Mesendoderm (in vitro differentiated cells): ENCODE measurements around the gene TRABD2B.

ENCODE experiments used
- DNase-seq: peaks from one replicate; pipeline ENCODE4 v3.0.0; 2013
- H2AK5ac ChIP-seq: 2 replicates; pipeline ENCODE4 v1.6.1; 2013; ENCODE audit warnings: low read length, inconsistent platforms
- H2BK120ac ChIP-seq: 2 replicates; pipeline ENCODE4 v1.6.1; 2013; ENCODE audit warnings: low read depth, mild to moderate bottlenecking, low read length, moderate library complexity, mixed read lengths
- H2BK15ac ChIP-seq: replicated peaks from 2 replicates; pipeline ENCODE4 v1.6.1; 2013; ENCODE audit warnings: low read depth, mild to moderate bottlenecking, moderate library complexity
- H2BK5ac ChIP-seq: 2 replicates; pipeline ENCODE4 v1.6.1; 2013; ENCODE audit warnings: low read length, inconsistent platforms
- H3K18ac ChIP-seq: 2 replicates; pipeline ENCODE4 v1.6.1; 2013; ENCODE audit warnings: mild to moderate bottlenecking, low read length, mixed read lengths
- H3K23ac ChIP-seq: one replicate; pipeline ENCODE4 v1.6.1; 2013; ENCODE audit warnings: low read length
- H3K27ac ChIP-seq: 2 replicates; pipeline ENCODE4 v1.5.1; 2013; ENCODE audit warnings: low read depth, mild to moderate bottlenecking, inconsistent platforms, low read length, moderate library complexity
- H3K27me3 ChIP-seq: 2 replicates; pipeline ENCODE4 v1.6.1; 2013; ENCODE audit warnings: low read length, control low read depth, mild to moderate bottlenecking, inconsistent platforms; ENCODE audit not compliant: insufficient read depth, poor library complexity
- H3K36me3 ChIP-seq: 2 replicates; pipeline ENCODE4 v1.6.1; 2013; ENCODE audit warnings: low read length, inconsistent platforms; ENCODE audit not compliant: control insufficient read depth, insufficient read depth
- H3K4ac ChIP-seq: one replicate; pipeline ENCODE4 v1.6.1; 2013; ENCODE audit warnings: low read depth, mild to moderate bottlenecking, low read length, moderate library complexity
- H3K4me1 ChIP-seq: 2 replicates; pipeline ENCODE4 v1.6.1; 2013; ENCODE audit warnings: low read depth, low read length, inconsistent platforms; ENCODE audit not compliant: control insufficient read depth
- H3K4me2 ChIP-seq: 2 replicates; pipeline ENCODE4 v1.6.1; 2013; ENCODE audit warnings: low read length
- H3K4me3 ChIP-seq: 2 replicates; pipeline ENCODE4 v1.5.1; 2013; ENCODE audit warnings: mild to moderate bottlenecking, low read length
- H3K56ac ChIP-seq: one replicate; pipeline ENCODE4 v1.6.1; 2013; ENCODE audit warnings: low read length
- H3K79me1 ChIP-seq: 2 replicates; pipeline ENCODE4 v1.6.1; 2013; ENCODE audit warnings: low read length, inconsistent platforms
- H3K79me2 ChIP-seq: 2 replicates; pipeline ENCODE4 v1.6.1; 2013; ENCODE audit warnings: mild to moderate bottlenecking, low read length; ENCODE audit not compliant: control insufficient read depth, insufficient read depth
- H3K9ac ChIP-seq: 2 replicates; pipeline ENCODE4 v1.6.1; 2013; ENCODE audit warnings: low read length, inconsistent platforms
- H4K5ac ChIP-seq: one replicate; pipeline ENCODE4 v1.6.1; 2013; ENCODE audit warnings: low read length
- H4K8ac ChIP-seq: one replicate; pipeline ENCODE4 v1.6.1; 2013; ENCODE audit warnings: low read depth, mild to moderate bottlenecking, control low read depth, low read length, moderate library complexity
- WGBS: extraction: QIAGEN DNeasy Blood & Tissue Kit; methylation state at CpG from one replicate; pipeline ENCODE4 v1.1.7; 2013; ENCODE audit warnings: low lambda C conversion rate, missing lambda C conversion rate; ENCODE audit not compliant: insufficient coverage; ENCODE audit errors: extremely low coverage; 5-methylcytosine and 5-hydroxymethylcytosine counted together

Gene TRABD2B

GRCh38 chr1:48030696-48031365 is 33.6 kb upstream of the TRABD2B start:
- Histone ChIP-seq H3K79me1 (no peaks in the 10 kb centered on the region), H2AK5ac (no peak overlapping the region), H4K8ac (no peak overlapping the region), H3K79me2 (no peaks in the 10 kb centered on the region), H4K5ac (no peak overlapping the region), H2BK15ac (no peak overlapping the region), H3K4ac (no peak overlapping the region), H2BK5ac (no peak overlapping the region), H3K4me2 (no peak overlapping the region), H3K56ac (no peak overlapping the region), H3K9ac (no peak overlapping the region), H3K27me3 (no peaks in the 10 kb centered on the region), H3K18ac (no peak overlapping the region), H2BK120ac (no peak overlapping the region), H3K4me3 (no peak overlapping the region), H3K4me1 (peaks cover 7% of the 10 kb centered on the region), H3K23ac (no peak overlapping the region), H3K27ac (no peak overlapping the region), H3K36me3 (no peaks in the 10 kb centered on the region)
- DNase-seq, result no peak
- WGBS, result no CpG with 5 or more reads among the region's 4 CpGs

GRCh38 chr1:48030211-48030610 is 33.0 kb upstream of the TRABD2B start:
- WGBS, result no CpG with 5 or more reads among the region's 4 CpGs
- no peak overlapping the region for H3K56ac ChIP-seq
- H3K4me2 ChIP-seq, result no peak overlapping the region
- H4K5ac ChIP-seq, result no peak overlapping the region
- no peak overlapping the region for H2AK5ac ChIP-seq
- H4K8ac ChIP-seq, result no peak overlapping the region
- H3K79me1 ChIP-seq, result no peaks in the 10 kb centered on the region
- no peaks in the 10 kb centered on the region for H3K36me3 ChIP-seq
- peaks cover 13% of the 10 kb centered on the region for H3K4me1 ChIP-seq
- H2BK5ac ChIP-seq, result no peak overlapping the region
- no peaks in the 10 kb centered on the region for H3K79me2 ChIP-seq
- no peak overlapping the region for H2BK120ac ChIP-seq
- no peak for DNase-seq
- H3K18ac ChIP-seq, result no peak overlapping the region
- no peak overlapping the region for H2BK15ac ChIP-seq
- no peak overlapping the region for H3K27ac ChIP-seq
- H3K4ac ChIP-seq, result no peak overlapping the region
- no peak overlapping the region for H3K23ac ChIP-seq
- no peak overlapping the region for H3K9ac ChIP-seq
- H3K27me3 ChIP-seq, result no peaks in the 10 kb centered on the region
- H3K4me3 ChIP-seq, result no peak overlapping the region

GRCh38 chr1:48028218-48029069 is 31.3 kb upstream of the TRABD2B start:
- Histone ChIP-seq H3K23ac (no peak overlapping the region), H3K4me3 (no peak overlapping the region), H3K4me1 (peaks cover 23% of the 10 kb centered on the region), H3K36me3 (no peaks in the 10 kb centered on the region), H3K56ac (no peak overlapping the region), H4K5ac (no peak overlapping the region), H2AK5ac (peak overlapping the region; percentile 28), H2BK120ac (no peak overlapping the region), H3K27ac (no peak overlapping the region), H3K18ac (no peak overlapping the region), H3K4ac (no peak overlapping the region), H3K4me2 (no peak overlapping the region), H3K27me3 (no peaks in the 10 kb centered on the region), H2BK15ac (no peak overlapping the region), H3K79me2 (no peaks in the 10 kb centered on the region), H3K79me1 (no peaks in the 10 kb centered on the region), H2BK5ac (no peak overlapping the region), H3K9ac (no peak overlapping the region), H4K8ac (no peak overlapping the region)
- WGBS, result no CpG with 5 or more reads among the region's 12 CpGs
- no peak for DNase-seq

GRCh38 chr1:48027533-48027835 is 30.3 kb upstream of the TRABD2B start:
- H2BK15ac ChIP-seq, result no peak overlapping the region
- no peaks in the 10 kb centered on the region for H3K27me3 ChIP-seq
- H3K27ac ChIP-seq, result no peak overlapping the region
- no peak overlapping the region for H2BK5ac ChIP-seq
- H3K18ac ChIP-seq, result no peak overlapping the region
- H3K4me3 ChIP-seq, result no peak overlapping the region
- H4K8ac ChIP-seq, result no peak overlapping the region
- H3K23ac ChIP-seq, result no peak overlapping the region
- H3K9ac ChIP-seq, result no peak overlapping the region
- H3K79me1 ChIP-seq, result no peaks in the 10 kb centered on the region
- H3K4me1 ChIP-seq, result peaks cover 28% of the 10 kb centered on the region
- no peak overlapping the region for H2BK120ac ChIP-seq
- peak; percentile 66 for DNase-seq
- H3K4me2 ChIP-seq, result no peak overlapping the region
- no peaks in the 10 kb centered on the region for H3K36me3 ChIP-seq
- H3K4ac ChIP-seq, result no peak overlapping the region
- no peaks in the 10 kb centered on the region for H3K79me2 ChIP-seq
- no peak overlapping the region for H4K5ac ChIP-seq
- no CpG with 5 or more reads among the region's 2 CpGs for WGBS
- H3K56ac ChIP-seq, result no peak overlapping the region
- H2AK5ac ChIP-seq, result peak overlapping the region; percentile 25

- Histone ChIP-seq H3K4me3 (no peak overlapping the region), H2BK15ac (no peak overlapping the region), H3K4me1 (peaks cover 28% of the 10 kb centered on the region), H3K18ac (peak overlapping the region; percentile 12), H3K27me3 (no peaks in the 10 kb centered on the region), H3K36me3 (no peaks in the 10 kb centered on the region), H4K8ac (no peak overlapping the region), H3K23ac (no peak overlapping the region), H3K27ac (no peak overlapping the region), H3K79me1 (no peaks in the 10 kb centered on the region), H2BK5ac (no peak overlapping the region), H3K4me2 (no peak overlapping the region), H2BK120ac (peak overlapping the region; percentile 51), H4K5ac (no peak overlapping the region), H2AK5ac (no peak overlapping the region), H3K9ac (no peak overlapping the region), H3K79me2 (no peaks in the 10 kb centered on the region), H3K56ac (peak overlapping the region; percentile 5), H3K4ac (no peak overlapping the region)
- WGBS, result no CpG with 5 or more reads among the region's 9 CpGs
- peak; percentile 12 for DNase-seq
Measured at GRCh38 chr1:48026701-48027532, 29.7 kb upstream of the TRABD2B start.
